Hematopoietic multipotent progenitor cell treated with erythropoietin and hydrocortisone succinate and interleukin-3 and kit ligand, for 8 days (in vitro differentiated cells): ENCODE data around the gene KRTAP12-3.
"Not testable (repeated sequence)": the region's sequence is repeated elsewhere in the genome, so short reads cannot be mapped to it uniquely, and the experiment has no call there.

Source experiments
- DNase-seq: peaks from one replicate; pipeline ENCODE4 v3.0.0-alpha.2; 2015

Gene KRTAP12-3

DNA sequence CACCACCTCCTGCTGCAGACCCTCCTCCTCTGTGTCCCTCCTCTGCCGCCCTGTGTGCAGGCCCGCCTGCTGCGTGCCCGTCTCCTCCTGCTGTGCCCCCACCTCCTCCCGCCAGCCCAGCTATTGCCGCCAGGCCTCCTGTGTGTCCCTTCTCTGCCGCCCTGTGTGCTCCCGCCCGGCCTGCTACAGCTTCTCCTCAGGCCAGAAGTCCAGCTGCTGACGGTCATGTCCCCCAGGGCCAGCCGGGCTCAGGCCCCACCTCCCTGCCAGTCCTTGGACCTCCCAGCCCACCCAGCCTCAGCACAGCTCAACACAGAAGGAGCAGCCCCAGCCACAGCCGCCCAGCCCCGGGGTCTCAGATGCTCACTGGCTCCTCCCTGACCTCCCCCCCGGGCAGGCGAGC is 29.9 kb upstream of the KRTAP12-3 start:
- DNase-seq: not testable (repeated sequence)

GRCh38 chr21:44628707-44629391 is 28.9 kb upstream of the KRTAP12-3 start:
- no peak for DNase-seq

DNA sequence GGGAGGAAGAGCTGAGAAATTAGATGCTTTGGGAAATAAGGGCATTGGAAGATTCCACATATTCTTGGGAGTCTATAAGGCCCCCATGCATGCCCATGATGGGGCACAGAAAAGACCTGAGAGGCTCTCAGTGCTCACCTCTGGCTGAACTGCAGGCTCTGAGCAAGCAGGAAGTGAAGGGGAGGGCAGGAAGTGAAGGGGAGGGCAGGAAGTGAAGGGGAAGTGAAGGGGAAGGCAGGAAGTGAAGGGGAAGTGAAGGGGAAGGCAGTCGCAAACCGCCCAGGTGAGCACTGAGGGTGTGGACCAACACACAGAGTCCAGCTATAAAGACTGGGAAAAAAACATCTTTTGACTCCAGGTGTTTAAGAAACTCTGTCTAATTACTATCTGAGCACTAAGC is 27.3 kb upstream of the KRTAP12-3 start:
- no peak for DNase-seq

- no peak for DNase-seq
Measured at GRCh38 chr21:44632067-44632466, 25.7 kb upstream of the KRTAP12-3 start.

DNA sequence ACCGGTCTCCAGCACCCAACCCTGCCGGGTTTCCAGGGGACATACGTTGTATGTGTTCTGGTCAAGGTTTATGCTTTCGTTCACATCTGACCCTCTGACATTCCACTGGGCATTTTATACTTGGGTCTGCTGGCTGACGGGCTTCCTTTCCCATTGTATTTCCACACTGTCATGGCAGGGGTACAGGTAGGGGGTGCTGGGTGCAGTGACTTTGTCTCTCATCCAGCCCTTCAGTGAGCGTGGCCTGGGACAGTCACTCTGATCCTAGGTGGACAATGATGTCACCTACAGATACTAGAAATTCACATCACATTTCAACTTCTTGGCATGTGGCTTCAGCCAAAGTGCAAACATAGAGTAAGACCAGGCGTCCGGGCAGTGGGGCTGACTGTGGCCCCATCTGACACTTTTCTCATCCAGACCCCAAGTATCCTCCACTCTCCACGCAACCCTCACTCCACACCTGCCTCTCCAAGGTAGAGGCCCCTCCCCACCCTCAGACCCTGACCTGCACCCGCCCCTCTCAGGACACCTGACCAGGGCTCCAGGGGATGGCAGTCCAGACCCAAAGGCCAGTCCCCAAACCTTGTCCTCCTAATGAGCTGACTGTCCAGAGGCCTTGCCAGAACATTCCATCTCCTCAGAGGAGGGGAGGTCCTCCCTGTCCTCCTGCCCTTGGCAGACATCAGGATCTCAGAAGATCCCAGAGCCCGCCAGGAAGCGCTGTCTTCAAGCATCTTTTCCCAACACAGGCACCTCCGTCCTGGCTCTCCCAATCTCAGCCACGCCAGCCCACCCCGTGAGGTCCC is 21.3 kb upstream of the KRTAP12-3 start:
- no peak for DNase-seq

- DNase-seq: no peak
Measured at GRCh38 chr21:44637018-44637850, 20.5 kb upstream of the KRTAP12-3 start, which contains the start of gene KRTAP10-10. KRTAP10-10 (plus strand) TSS chr21:44637356; CDS start chr21:44637418, 62 bp downstream.

GRCh38 chr21:44637851-44638348 is 19.8 kb upstream of the KRTAP12-3 start:
- not testable (repeated sequence) for DNase-seq

DNA sequence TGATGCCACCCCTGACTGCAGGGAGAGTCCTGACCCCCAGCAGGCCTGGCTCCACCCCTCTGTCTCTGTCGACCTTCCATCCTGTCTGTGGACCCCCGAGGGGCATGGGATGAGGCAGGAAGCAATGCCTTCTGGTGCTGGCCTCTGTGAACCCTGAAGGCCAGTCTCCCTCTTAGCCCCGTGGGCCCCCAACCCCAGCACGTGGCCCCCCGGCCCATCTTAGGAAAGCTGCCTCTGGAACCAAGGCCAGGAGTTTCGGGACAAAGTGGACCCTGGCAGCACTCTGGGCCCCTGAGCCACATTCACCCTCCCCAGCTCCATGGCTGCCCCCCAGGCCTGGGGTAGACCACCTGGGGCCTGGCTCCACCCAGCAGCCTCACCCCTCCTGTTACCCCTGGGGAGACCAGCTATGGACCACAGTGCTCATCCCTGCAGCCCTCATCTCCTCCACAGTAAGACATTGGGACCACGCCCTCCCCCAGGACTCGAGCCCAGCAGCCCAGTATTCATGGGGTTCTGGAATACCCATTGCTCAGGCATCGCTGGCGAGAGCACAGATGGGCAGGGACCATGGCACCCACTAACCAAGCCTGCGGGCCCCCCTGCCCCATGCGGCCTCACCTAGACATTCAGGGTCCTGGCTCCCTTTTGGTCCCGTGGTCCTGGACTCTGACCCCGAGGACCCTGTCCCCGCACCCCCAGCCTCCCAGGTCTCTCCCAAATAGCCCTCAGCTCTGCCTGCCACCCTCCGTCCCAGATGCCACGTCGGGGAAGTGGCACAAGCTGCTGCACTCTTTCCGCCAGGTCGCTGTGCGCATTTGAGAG is 19.0 kb upstream of the KRTAP12-3 start:
- DNase-seq: not testable (repeated sequence)

DNA sequence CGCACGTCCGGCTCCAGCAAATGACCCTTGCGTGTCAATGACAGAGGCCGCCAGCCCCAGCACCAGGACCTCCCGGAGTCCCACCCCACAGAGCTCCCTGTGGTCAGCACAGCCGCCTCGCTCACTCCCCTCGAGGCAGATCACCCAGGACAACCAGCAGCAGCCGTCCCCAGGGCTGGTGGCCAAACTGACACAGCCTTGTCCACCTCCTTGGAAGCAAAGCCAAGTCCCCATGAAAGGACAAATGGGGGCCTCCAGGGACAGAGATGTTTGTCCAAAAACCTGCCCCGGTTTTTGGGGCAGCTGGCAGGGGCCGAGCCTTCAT is 18.4 kb upstream of the KRTAP12-3 start:
- DNase-seq: no peak

DNA sequence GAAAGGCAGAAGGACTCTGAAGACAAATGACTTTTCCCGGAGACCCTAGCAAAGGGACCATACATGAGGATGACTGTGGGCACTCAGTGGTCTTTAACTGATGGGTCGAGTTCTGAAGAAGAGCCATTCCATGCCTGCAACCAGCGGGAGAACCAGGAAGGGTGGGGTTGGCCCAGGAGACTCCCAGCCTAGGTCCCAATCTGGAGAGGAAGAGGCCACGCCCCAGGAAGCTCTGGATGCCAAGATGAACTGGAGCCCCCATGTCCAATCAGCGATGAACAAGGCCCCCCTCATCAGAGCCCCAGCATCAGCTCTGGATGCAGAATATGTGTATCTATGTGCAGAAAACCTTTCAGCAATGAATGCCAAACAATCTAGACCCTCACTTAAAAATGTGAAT is 17.0 kb upstream of the KRTAP12-3 start:
- no peak for DNase-seq

DNA sequence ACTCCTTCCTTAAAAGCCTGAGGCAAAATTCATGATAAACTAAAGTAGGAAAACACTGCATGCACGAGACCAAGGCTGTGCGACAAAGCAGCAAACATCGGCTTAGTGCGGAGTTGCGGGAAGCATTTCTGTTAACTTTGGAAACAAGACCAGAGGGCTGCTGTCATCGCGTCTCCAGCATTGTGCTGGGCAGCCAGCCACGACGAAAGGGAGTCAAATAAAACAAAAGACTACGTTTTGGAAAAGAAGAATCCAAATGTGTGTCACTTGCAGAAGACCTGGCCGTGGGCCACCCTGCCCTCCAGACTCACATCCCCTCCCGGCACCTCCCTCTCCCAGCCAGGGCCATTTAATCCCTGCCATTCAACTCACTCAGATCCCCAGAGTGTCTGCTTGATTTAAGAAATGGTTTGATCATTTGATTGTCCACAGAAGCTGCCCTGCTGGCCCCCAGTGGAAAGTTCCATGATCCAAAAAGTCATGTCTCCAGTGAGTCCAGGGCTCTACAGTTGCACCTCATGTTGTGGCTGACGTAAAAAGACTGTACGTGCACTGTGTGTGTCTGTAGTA is 13.9 kb upstream of the KRTAP12-3 start:
- DNase-seq: no peak

DNA sequence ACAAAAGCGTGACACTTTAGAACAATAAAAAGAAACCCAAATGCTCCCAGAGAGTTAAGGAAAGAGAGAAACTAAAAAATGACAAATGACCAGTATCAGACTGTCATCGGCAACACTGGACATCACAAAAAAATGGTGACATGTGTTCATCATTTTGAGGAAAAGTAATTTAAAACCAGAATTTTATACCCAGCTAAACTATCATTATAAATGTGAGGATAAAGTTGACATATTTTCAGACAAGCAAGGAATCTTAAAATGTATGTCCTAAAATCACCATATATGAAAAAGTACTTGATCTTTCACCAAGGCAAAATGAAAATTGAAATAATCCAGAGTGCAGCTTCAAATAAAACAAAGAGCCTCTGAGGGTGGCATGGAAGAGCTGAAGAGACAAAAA is 12.9 kb upstream of the KRTAP12-3 start:
- no peak for DNase-seq

DNA sequence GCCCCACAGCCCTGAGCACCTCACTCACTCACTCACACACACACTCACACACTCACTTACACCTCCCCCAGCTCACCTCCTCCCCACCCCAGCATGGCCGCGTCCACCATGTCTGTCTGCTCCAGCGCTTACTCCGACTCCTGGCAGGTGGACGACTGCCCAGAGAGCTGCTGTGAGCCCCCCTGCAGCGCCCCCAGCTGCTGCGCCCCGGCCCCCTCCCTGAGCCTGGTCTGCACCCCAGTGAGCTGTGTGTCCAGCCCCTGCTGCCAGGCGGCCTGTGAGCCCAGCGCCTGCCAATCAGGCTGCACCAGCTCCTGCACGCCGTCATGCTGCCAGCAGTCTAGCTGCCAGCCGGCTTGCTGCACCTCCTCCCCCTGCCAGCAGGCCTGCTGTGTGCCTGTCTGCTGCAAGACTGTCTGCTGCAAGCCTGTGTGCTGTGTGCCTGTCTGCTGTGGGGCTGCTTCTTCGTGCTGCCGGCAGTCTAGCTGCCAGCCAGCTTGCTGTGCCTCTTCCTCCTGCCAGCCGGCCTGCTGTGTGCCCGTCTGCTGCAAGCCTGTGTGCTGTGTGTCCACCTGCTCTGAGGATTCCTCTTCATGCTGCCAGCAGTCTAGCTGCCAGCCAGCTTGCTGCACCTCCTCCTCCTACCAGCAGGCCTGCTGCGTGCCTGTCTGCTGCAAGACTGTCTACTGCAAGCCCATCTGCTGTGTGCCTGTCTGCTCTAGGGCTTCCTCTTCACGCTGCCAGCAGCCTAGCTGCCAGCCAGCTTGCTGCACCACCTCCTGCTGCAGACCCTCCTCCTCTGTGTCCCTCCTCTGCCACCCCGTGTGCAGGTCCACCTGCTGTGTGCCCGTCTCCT is 11.1 kb upstream of the KRTAP12-3 start, which contains the start of gene KRTAP10-11:
KRTAP10-11 (plus strand) TSS at position 49 of the 856 bp plus-strand sequence; CDS start at position 94, 45 bp downstream.
- not testable (repeated sequence) for DNase-seq

- no peak for DNase-seq
Measured at GRCh38 chr21:44647222-44647552, 10.5 kb upstream of the KRTAP12-3 start.

- DNase-seq: no peak
Measured at GRCh38 chr21:44648557-44649311, 9.0 kb upstream of the KRTAP12-3 start.

DNA sequence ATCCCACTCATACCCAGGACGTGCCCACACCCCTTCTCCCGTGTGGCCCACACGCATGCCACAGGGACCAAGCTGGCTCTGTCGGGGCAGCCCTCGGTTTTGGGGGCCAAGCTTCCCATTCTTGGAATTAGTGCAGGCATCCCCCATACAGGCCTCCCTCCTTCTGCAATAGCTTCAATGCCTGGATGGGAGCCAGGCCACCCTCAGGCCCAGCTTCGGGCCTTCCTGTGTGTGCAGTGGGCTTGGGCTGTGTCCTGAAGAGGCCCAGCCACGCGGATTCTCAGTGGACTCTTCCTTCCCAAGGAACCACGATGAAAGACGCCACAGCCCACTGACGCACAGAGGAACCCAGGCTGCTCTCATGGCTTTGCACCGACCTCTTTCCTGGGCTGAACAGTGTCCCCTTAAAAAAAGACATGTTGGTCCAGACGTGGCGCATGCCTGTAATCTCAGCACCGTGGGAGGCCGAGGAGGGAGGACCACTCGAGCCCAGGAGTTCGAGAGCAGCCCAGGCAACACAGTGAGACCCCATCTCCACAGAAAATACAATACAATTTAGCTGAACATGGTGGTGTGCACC is 8.1 kb upstream of the KRTAP12-3 start:
- DNase-seq: no peak

GRCh38 chr21:44650265-44650972 is 7.3 kb upstream of the KRTAP12-3 start:
- no peak for DNase-seq

- no peak for DNase-seq
Measured at GRCh38 chr21:44650973-44651675, 6.6 kb upstream of the KRTAP12-3 start.
